Measurements from ENCODE around the gene KIAA0232. TPM values are rescaled to one million over a fixed set of nuclear protein-coding genes. Genes with fewer than 3 reads are reported as not detected.

KIAA0232 gene
- total RNA-seq, 2 experiments from 2014 or later: 13.5 to 14.4 TPM

GRCh38 chr4:6851431-6851830, 68.9 kb downstream of the KIAA0232 start:
- H3K36me3 Mint-ChIP-seq (ENCODE audit: low read depth): peaks cover 44% of the 10 kb centered on the region
- intact Hi-C loops (cut with micrococcal nuclease): no loop called here
- H3K4me1 Mint-ChIP-seq (ENCODE audit: low read depth): peaks cover 22% of the 10 kb centered on the region
- CTCF ChIA-PET: interaction anchor here (2.4 kb wide), 1 partner anchor 22 kb away, joined by 11 read pairs; no protein-coding TSS in a partner anchor
- no peak overlapping the region for H3K4me3 Mint-ChIP-seq
- no peak for DNase-seq
- no peak overlapping the region for H3K27ac Mint-ChIP-seq
- no peaks in the 10 kb centered on the region for H3K27me3 Mint-ChIP-seq (ENCODE audit: low read depth)
- H3K9me3 Mint-ChIP-seq: peaks cover 12% of the 10 kb centered on the region

GRCh38 chr4:6851962-6852361, 69.4 kb downstream of the KIAA0232 start:
- H3K4me3 Mint-ChIP-seq: no peak overlapping the region
- H3K36me3 Mint-ChIP-seq (ENCODE audit: low read depth): peaks cover 44% of the 10 kb centered on the region
- CTCF ChIA-PET: interaction anchor here (2.4 kb wide), 1 partner anchor 21 kb away, joined by 11 read pairs; no protein-coding TSS in a partner anchor
- peaks cover 12% of the 10 kb centered on the region for H3K9me3 Mint-ChIP-seq
- no peak for DNase-seq
- intact Hi-C loops (cut with micrococcal nuclease): no loop called here
- no peak overlapping the region for H3K27ac Mint-ChIP-seq
- H3K27me3 Mint-ChIP-seq (ENCODE audit: low read depth): no peaks in the 10 kb centered on the region
- peaks cover 25% of the 10 kb centered on the region for H3K4me1 Mint-ChIP-seq (ENCODE audit: low read depth)

- peaks cover 51% of the 10 kb centered on the region for H3K36me3 Mint-ChIP-seq (ENCODE audit: low read depth)
- no peak overlapping the region for H3K4me3 Mint-ChIP-seq
- H3K9me3 Mint-ChIP-seq: peaks cover 12% of the 10 kb centered on the region
- DNase-seq: no peak
- H3K4me1 Mint-ChIP-seq (ENCODE audit: low read depth): peaks cover 26% of the 10 kb centered on the region
- CTCF ChIA-PET: interaction anchor here (0.6 to 2.4 kb wide), 2 partner anchors 21 to 135 kb away, joined by 3 to 11 read pairs; no protein-coding TSS in a partner anchor
- H3K27me3 Mint-ChIP-seq (ENCODE audit: low read depth): no peaks in the 10 kb centered on the region
- intact Hi-C loops (cut with micrococcal nuclease): no loop called here
- H3K27ac Mint-ChIP-seq: no peak overlapping the region
These were observed 70.1 kb downstream of the KIAA0232 start for GRCh38 chr4:6852582-6852981.

GRCh38 chr4:6854098-6854744, 71.7 kb downstream of the KIAA0232 start:
- Mint-ChIP-seq H3K27ac (no peak overlapping the region), H3K36me3 (ENCODE audit: low read depth) (peaks cover 45% of the 10 kb centered on the region), H3K4me3 (no peak overlapping the region), H3K9me3 (peaks cover 12% of the 10 kb centered on the region), H3K4me1 (ENCODE audit: low read depth) (peaks cover 24% of the 10 kb centered on the region), H3K27me3 (ENCODE audit: low read depth) (no peaks in the 10 kb centered on the region)
- no peak for DNase-seq
- CTCF ChIA-PET: interaction anchor here (0.9 to 1.1 kb wide), 2 partner anchors 19 to 138 kb away, joined by 3 to 4 read pairs; no protein-coding TSS in a partner anchor
- intact Hi-C loops (cut with micrococcal nuclease): no loop called here

- no peak overlapping the region for H3K4me3 Mint-ChIP-seq
- H3K4me1 Mint-ChIP-seq (ENCODE audit: low read depth): peaks cover 25% of the 10 kb centered on the region
- H3K9me3 Mint-ChIP-seq: peaks cover 11% of the 10 kb centered on the region
- CTCF ChIA-PET: interaction anchor here (2.0 kb wide), 1 partner anchor 17 kb away, joined by 10 read pairs; no protein-coding TSS in a partner anchor
- H3K27ac Mint-ChIP-seq: peak overlapping the region; percentile 85
- DNase-seq: peak; percentile 65
- no peaks in the 10 kb centered on the region for H3K27me3 Mint-ChIP-seq (ENCODE audit: low read depth)
- intact Hi-C loops (cut with micrococcal nuclease): loop anchor here (1.0 kb wide), 1 partner anchor 73 kb away; the partner anchor contains the start of gene KIAA0232
- H3K36me3 Mint-ChIP-seq (ENCODE audit: low read depth): peaks cover 42% of the 10 kb centered on the region
These were observed 73.3 kb downstream of the KIAA0232 start for GRCh38 chr4:6855692-6856297.

GRCh38 chr4:6856391-6856790, 73.9 kb downstream of the KIAA0232 start:
- peaks cover 9% of the 10 kb centered on the region for H3K9me3 Mint-ChIP-seq
- intact Hi-C loops (cut with micrococcal nuclease): no loop called here
- no peaks in the 10 kb centered on the region for H3K27me3 Mint-ChIP-seq (ENCODE audit: low read depth)
- no peak overlapping the region for H3K4me3 Mint-ChIP-seq
- DNase-seq: no peak
- H3K36me3 Mint-ChIP-seq (ENCODE audit: low read depth): peaks cover 42% of the 10 kb centered on the region
- H3K4me1 Mint-ChIP-seq (ENCODE audit: low read depth): peaks cover 27% of the 10 kb centered on the region
- CTCF ChIA-PET: interaction anchor here (0.7 to 2.0 kb wide), 3 partner anchors 17 to 182 kb away, joined by 3 to 10 read pairs (median 3); no protein-coding TSS in a partner anchor
- peak overlapping the region; percentile 85 for H3K27ac Mint-ChIP-seq

- Mint-ChIP-seq H3K36me3 (ENCODE audit: low read depth) (peaks cover 44% of the 10 kb centered on the region), H3K9me3 (peaks cover 8% of the 10 kb centered on the region), H3K27ac (no peak overlapping the region), H3K27me3 (ENCODE audit: low read depth) (no peaks in the 10 kb centered on the region), H3K4me1 (ENCODE audit: low read depth) (peaks cover 27% of the 10 kb centered on the region), H3K4me3 (no peak overlapping the region)
- no peak for DNase-seq
- intact Hi-C loops (cut with micrococcal nuclease): no loop called here
- CTCF ChIA-PET: interaction anchor here (1.0 to 2.0 kb wide), 3 partner anchors 11 to 182 kb away, joined by 3 to 10 read pairs (median 3); no protein-coding TSS in a partner anchor
These were observed 74.7 kb downstream of the KIAA0232 start for GRCh38 chr4:6857009-6857882.

- intact Hi-C loops (cut with micrococcal nuclease): no loop called here
- peaks cover 33% of the 10 kb centered on the region for H3K36me3 Mint-ChIP-seq (ENCODE audit: low read depth)
- CTCF ChIA-PET: interaction anchor here (0.5 to 3.0 kb wide), 2 partner anchors 15 to 82 kb away, joined by 4 to 30 read pairs; no protein-coding TSS in a partner anchor
- no peak for DNase-seq
- no peak overlapping the region for H3K4me3 Mint-ChIP-seq
- H3K9me3 Mint-ChIP-seq: no peaks in the 10 kb centered on the region
- H3K27ac Mint-ChIP-seq: no peak overlapping the region
- H3K4me1 Mint-ChIP-seq (ENCODE audit: low read depth): peaks cover 29% of the 10 kb centered on the region
- no peaks in the 10 kb centered on the region for H3K27me3 Mint-ChIP-seq (ENCODE audit: low read depth)
These were observed 76.5 kb downstream of the KIAA0232 start for GRCh38 chr4:6858997-6859396.

GRCh38 chr4:6859543-6859942, 77.0 kb downstream of the KIAA0232 start:
- Mint-ChIP-seq H3K27me3 (ENCODE audit: low read depth) (no peaks in the 10 kb centered on the region), H3K4me3 (no peak overlapping the region), H3K36me3 (ENCODE audit: low read depth) (peaks cover 33% of the 10 kb centered on the region), H3K27ac (no peak overlapping the region), H3K9me3 (no peaks in the 10 kb centered on the region), H3K4me1 (ENCODE audit: low read depth) (peaks cover 30% of the 10 kb centered on the region)
- CTCF ChIA-PET: interaction anchor here (0.5 to 3.0 kb wide), 3 partner anchors 14 to 83 kb away, joined by 4 to 30 read pairs (median 4); no protein-coding TSS in a partner anchor
- intact Hi-C loops (cut with micrococcal nuclease): no loop called here
- no peak for DNase-seq

- Mint-ChIP-seq H3K27me3 (ENCODE audit: low read depth) (no peaks in the 10 kb centered on the region), H3K9me3 (no peaks in the 10 kb centered on the region), H3K4me1 (ENCODE audit: low read depth) (peaks cover 7% of the 10 kb centered on the region), H3K4me3 (no peak overlapping the region), H3K27ac (no peak overlapping the region), H3K36me3 (ENCODE audit: low read depth) (peaks cover 4% of the 10 kb centered on the region)
- intact Hi-C loops (cut with micrococcal nuclease): no loop called here
- no peak for DNase-seq
- CTCF ChIA-PET: interaction anchor here (1.3 kb wide), 1 partner anchor 148 kb away, joined by 4 read pairs; no protein-coding TSS in a partner anchor
These were observed 85.9 kb downstream of the KIAA0232 start for GRCh38 chr4:6868386-6868785.

GRCh38 chr4:6869944-6870343, 87.4 kb downstream of the KIAA0232 start:
- no peaks in the 10 kb centered on the region for H3K9me3 Mint-ChIP-seq
- H3K27me3 Mint-ChIP-seq (ENCODE audit: low read depth): no peaks in the 10 kb centered on the region
- CTCF ChIA-PET: no interaction called here
- H3K4me1 Mint-ChIP-seq (ENCODE audit: low read depth): peaks cover 2% of the 10 kb centered on the region
- intact Hi-C loops (cut with micrococcal nuclease): loop anchor here (10.0 kb wide), 1 partner anchor 295 kb away; the partner anchor contains the start of gene MAN2B2
- H3K36me3 Mint-ChIP-seq (ENCODE audit: low read depth): peaks cover 4% of the 10 kb centered on the region
- H3K4me3 Mint-ChIP-seq: no peak overlapping the region
- no peak for DNase-seq
- no peak overlapping the region for H3K27ac Mint-ChIP-seq
